Measurements from ENCODE around the gene TTC28.
"Not testable (repeated sequence)": the region's sequence is repeated elsewhere in the genome, so short reads cannot be mapped to it uniquely, and the experiment has no call there.

The TTC28 gene

DNA sequence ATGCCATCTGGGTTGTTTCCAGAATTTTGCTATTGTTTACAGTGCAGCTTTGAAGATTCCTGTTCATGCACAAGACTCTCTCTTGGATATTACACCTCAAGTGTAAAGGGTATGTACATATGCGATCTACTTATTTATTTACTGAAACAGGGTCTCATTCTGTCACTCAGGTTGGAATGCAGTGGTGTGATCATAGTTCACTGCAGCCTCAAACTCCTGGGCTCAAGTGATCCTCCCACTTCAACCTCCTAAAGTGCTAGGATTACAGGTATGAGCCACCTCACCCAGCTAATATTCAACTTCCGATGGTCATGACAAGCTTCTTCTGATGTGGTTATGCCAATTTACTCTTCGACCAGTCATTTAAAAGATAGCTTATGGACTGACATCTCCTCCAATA is 602.5 kb downstream of the TTC28 start:
- DNase-seq, result no peak

DNA sequence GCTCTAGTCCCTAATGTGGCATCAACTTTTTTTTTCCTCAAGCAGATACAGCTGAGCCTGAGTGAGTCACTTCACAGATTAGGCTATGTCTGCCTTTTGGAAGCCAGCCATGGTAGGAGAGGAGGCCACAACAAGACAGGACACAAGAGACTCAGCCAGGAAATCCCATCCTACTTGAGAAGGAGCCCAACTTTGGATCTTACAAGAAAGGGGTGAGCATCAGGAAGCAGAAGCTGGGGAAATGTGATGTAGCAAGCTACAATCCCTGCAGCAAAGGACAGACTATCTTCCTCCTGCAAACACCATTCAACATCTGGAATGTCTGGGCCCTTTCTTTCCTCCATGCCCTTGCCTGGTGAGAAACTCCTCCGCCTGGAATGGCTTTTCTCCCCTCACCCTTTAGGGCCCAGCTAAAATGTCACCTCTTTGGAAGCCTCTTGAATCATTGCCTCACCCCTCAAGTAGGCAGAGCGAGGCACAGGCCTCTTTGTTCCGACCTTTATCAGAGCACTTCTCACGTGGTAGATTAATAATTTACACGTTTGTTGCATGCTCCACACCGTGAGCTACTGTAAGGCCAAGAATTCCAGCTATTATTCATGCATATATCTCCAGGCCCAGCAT is 604.2 kb downstream of the TTC28 start:
- DNase-seq, result no peak

DNA sequence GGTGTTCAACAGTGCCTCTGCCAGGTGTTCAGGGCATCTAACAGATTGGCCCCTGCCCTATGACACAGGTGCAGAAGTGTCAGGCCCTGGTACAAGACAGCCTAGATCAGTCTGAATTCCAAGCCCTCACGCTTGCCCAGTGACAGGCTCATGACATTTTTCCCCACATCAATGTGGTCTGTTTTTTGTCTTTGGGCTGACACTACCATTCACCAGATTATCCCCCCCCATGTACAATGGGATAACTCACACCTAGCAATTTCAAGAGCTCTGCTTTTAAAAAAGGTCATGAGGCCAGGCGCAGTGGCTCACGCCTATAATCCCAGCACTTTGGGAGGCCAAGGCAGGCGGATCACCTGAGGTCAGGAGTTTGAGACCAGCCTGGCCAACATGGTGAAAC is 605.1 kb downstream of the TTC28 start:
- no peak for DNase-seq

DNA sequence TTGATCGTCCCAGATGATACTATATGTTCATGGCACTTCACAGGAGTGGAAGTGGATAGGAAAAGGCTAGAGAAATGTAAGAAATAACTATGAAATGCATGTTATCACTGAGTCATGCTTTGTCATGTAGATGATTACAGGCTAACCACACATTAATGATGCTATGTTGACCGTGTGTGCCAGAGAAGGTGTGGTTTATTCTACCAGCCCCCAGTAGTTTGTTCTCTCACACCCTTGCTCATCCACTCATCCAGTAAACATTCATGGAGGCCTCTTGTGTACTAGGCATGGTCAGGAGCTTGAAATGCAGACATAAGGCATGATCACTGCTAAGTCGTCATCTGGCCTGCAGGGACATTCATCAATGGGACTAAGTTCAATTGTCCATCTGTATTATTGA is 607.6 kb downstream of the TTC28 start:
- no peak for DNase-seq

DNA sequence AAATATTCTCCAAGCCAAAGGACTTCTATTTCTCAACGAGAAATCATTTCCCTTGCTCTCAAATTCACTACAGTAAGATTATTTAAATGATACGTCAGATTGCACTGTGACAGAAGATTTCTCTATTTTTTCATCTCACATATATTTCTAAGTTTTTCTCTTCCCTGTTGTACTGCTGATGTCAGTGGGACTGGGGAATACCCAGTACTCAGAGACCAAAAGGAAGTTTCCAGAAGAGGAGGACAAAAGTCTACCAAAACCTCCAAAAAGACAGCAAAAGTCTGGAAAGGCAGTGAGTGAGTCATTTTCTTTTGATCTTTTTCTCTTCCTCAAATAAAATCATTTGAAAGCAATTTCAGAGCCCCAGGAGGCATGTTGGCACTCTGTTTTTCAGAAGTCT is 610.8 kb downstream of the TTC28 start:
- no peak for DNase-seq

DNA sequence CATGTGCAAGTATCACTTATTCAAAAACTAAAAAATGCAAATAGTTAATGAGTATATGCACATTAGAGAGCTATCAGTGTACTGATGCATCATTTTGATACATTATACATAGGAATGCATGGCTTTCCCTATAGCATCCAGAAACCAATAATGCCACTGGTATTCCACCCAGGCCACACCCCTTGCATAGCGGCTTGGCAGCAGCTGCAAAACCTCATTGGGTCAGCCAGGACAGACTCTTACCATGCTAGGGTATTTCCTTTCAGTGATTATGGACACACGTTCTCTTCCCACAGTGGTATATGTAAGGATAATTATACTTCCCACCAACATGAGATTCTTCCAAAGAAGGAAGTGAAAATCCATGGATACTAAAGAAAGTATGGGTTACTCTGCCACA is 614.7 kb downstream of the TTC28 start:
- no peak for DNase-seq

DNA sequence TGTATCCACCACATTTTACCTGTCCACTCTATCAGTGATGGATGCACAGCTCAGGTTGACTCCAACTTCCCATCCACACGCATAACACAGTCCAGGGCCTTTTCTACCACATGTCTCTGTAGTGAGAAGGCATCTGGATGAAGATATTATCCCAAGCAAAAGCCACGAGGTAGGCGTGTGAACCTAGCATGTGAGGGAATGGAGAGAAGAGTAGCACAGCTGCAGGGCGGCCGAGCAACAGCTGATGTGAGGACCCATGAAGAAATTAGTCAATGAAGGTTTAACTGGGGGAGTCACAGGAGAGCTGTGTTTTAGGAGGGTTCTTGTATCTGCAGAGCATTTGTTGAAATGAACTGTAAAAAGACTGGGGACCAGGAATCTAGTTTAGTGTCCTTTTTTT is 616.0 kb downstream of the TTC28 start:
- no peak for DNase-seq

DNA sequence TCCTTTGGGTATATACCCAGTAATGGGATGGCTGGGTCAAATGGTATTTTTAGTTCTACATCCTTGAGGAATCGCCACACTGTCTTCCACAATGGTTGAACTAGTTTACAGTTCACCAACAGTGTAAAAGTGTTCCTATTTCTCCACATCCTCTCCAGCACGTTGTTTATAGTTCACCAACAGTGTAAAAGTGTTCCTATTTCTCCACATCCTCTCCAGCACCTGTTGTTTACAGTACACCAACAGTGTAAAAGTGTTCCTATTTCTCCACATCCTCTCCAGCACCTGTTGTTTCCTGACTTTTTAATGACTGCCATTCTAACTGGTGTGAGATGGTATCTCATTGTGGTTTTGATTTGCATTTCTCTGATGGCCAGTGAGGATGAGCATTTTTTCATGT is 619.0 kb downstream of the TTC28 start:
- not testable (repeated sequence) for DNase-seq

DNA sequence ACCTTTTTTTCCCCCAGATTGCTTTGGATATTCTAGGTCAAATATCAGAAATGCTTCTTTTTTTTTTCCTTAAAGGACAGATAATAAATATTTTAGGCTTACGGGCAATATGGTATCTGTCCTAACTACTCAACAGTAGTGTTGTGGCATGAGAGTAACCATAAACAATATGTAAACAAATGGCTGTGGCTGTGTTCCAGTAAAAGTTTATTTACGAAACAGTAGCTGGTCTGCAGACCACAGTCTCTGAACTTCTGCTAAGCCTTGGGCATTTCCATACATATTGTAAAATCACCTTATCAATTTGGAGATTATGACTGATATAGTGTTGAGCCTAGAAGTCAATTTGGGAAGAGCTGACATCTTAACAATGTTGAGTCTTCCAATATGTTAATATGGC is 621.6 kb downstream of the TTC28 start:
- no peak for DNase-seq

DNA sequence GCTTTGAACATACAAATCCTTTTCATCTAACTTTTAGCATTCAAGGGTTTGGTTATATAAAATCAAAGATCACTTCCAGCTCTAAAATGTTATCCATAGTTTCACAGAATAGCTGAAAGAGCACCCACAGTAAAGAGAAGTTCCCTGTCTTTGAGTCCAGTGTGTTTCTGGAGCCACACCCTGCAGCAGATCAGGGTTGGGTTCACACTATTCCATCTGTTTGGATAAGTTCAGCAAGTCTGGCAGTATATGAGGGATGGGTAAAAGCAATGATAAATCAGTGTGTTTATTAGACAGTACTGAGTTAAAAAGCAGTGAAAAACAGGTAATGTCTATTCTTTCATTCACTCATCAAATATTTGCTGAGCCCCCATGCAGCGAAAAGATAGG is 624.8 kb downstream of the TTC28 start:
- DNase-seq, result no peak

DNA sequence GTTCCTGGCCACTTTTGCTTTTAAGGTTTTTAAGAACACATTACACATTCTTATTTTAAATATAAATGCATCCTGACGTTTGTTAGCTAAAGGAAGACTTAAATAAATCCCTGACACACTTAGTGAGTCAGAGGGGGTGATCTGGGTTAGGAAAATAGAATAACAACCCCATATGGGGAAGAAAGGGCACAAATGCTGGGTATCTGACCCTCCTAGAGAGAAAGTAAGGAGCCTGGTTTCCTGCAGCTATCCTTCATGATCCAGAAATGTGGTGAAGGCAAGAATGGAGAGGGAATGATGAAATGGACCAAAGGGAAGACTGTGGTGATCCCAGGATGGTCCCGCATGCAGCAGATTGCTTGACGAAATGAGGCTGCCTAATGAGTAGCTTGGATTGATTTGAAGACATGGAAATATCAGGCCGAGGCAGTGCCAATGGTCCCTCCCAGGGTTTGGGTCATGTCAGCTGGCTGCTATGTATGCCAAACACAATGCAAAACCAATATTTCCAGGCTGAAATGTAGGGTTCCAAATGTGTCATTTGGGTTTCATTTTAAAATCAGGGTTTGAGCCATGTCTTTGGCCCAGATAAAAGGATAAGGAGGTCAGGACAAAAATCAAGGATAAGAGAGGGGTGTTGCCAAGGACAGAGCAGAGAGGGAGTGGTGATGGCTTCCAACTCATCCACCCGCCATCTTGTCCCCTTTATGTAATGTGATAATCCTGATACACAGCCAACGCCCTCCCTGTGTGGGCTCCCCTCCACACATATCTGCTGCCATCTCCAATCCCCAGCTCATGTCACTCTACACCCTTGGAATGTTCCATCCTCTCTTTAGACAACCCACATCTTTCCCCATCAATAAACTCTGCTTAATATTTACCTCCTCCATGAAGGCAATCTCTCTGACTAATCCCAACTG is 625.5 kb downstream of the TTC28 start:
- no peak for DNase-seq

DNA sequence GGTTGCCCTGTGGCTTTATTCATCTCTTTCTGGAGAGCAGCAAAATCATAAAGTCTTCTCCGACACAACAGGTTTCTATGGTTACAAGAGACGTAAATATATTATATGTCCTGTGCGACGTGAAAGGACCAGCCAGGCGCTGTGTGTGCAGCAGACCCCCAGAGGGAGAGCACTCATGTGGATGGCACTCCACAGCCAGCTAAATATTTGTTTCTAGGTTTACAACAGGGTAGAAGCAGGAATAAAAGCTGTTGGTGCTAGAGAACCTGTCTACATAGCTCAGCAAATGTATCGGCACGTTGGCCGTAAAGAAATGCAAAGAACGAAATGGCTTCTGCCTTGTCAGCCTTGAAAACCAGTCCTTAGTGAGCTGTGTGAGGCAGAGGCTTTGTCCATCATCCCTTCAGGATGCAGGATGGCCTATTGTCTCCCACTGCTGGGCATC is 626.8 kb downstream of the TTC28 start:
- no peak for DNase-seq

DNA sequence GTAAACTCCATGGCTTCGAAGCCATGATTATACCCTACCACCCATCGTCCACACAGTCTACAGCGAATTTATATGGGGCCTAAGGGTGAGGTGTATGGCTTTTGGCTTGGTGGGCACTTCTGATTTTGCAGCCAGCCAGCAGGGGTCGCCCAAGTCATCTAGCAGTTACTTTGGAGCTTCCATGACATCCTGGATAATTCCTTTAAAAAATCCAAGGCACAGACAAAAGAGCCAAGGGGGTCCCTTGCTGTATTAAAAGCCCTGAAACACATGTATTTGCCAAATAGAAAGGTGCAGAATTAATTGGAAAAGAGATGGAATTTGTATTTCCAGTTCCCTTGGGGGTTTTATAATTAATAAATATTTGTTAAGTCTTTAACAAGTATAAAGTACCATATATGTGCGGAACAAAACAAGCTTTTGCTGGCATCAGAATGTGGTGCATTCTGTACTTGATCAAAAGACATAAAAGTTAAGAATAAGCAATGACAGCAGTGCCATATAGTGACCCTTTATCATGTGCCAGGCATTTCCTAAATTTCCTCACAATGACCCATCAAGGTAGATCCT is 627.8 kb downstream of the TTC28 start:
- DNase-seq, result peak; percentile 11

DNA sequence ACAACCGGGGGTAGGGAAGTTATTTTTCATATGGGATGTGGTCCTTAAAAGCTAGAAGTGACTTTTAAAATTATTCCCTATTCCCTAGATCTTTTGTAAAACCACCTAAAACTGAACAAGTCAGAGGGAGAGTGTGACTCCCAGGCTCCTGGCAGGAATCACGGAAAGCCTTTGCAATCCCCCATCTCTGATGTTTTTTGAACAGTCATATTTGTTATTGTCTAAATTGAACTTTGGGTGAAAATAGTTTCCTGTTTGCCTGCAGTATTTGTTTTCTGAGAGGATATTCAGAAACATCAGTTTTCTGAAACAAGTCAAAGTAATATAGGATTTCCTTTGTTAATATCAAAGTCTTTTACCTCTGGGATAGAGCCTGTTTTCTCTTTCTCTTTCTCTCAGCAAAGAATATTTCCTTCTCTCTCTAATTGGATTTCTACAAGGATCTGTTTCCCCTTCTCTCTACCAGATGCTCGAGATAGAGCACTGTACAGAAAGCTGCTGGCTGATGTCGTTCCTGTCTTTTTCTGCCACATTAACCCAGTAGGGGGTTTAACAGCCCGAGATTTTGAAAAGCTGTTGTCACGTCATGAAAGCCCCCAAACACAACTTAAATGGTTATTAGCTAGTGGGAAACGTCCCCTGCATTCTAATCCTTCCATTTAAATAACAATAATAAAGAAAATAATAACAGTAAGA is 628.4 kb downstream of the TTC28 start:
- DNase-seq, result no peak

DNA sequence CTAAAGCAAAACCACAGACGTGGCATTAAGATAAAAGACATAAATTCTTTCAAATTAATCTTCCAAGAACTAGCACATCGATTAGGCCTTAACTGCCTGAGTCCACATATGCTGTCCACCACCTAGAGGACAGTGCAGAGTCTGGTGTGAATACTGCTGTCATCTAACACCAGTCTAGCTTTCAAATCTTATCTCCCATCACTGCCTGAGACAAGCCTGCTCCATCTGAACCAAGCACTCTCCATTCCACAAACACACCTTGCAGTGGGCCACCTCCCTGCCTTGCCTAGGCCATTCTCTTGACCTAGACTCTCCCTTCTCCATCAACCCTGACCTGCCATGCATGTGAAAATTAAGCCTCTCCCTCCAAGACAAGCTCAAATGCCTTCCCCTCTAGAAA is 631.1 kb downstream of the TTC28 start:
- DNase-seq, result no peak

DNA sequence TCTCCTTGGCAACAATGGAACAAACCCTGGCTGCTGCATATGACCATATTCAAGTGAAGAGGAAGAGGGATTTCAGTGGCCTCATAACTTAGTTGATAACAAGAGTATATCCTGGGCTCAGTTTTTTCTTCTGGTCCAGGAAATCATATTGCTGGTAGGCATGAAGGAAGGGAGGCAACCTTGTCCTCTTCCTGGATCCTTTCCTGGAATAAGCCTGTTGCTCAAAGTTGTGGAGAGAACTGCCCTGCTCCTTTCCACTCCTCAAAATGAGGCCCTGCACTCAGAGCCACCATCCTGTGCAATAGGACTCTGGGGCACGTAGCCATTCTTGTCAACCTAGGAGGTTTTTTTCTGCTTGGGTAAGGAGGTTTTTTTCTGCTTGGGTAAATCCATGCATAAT is 631.9 kb downstream of the TTC28 start:
- no peak for DNase-seq

DNA sequence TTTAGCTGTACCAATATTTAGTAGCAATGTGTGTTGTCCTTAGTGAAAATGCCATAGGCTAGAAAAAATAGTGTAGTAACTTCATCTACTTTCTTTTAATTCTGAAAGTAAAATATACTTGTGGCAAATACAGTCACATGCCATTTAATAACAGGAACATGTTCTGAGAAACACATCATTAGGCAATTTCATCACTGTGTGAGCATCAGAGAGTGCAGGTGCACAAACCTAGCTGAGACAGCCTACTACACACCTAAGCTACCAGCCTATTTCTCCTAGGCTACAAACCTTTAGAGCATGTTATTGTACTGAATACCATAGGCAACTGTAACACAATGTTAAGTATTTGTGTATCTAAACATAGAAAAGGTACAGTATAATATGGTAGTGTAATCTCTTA is 633.5 kb downstream of the TTC28 start:
- DNase-seq, result no peak

DNA sequence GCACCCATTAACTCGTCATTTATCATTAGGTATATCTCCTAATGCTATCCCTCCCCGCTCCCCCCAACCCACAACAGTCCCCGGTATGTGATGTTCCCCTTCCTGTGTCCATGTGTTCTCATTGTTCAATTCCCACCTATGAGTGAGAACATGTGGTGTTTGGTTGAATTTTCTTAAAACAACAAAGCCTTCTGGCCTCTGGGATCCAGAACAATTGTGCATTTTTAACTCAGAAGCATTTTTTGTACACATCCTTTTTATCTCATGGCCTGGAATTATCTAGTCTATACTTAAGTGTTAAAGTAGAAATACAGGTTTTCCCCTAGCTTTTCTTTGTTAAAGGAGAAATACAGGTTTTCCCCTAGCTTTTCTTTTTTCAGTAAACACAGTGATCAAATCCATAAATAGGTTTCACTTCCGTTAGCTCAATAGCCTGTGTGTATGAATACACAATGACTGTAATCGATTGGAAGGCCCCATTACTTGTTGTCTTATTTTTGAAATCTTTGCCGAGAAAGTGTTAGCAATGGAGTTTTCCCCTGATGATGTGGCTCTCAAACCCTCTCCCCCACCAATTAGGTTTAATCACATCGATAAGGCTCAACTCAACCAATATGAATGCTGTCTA is 635.0 kb downstream of the TTC28 start:
- no peak for DNase-seq

DNA sequence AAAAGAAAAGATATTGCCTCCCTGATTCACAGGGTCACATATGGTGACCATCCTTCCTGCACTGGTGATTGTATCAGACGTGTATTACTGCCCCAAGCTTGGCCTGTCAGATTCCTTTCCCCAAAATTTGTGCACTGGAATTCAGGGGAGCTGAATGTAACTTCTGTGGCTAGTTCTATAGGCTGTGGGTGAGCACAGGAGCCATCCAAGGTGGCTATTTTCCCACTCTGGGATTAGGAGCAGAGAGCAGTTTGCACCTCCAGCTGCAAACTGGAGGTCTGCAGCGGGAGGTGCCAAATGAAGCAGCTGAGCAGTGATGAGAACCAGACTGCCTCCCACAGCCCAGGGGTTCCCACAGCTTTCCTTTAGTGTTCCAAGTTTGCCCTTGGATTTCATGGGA is 636.4 kb downstream of the TTC28 start:
- DNase-seq, result no peak

DNA sequence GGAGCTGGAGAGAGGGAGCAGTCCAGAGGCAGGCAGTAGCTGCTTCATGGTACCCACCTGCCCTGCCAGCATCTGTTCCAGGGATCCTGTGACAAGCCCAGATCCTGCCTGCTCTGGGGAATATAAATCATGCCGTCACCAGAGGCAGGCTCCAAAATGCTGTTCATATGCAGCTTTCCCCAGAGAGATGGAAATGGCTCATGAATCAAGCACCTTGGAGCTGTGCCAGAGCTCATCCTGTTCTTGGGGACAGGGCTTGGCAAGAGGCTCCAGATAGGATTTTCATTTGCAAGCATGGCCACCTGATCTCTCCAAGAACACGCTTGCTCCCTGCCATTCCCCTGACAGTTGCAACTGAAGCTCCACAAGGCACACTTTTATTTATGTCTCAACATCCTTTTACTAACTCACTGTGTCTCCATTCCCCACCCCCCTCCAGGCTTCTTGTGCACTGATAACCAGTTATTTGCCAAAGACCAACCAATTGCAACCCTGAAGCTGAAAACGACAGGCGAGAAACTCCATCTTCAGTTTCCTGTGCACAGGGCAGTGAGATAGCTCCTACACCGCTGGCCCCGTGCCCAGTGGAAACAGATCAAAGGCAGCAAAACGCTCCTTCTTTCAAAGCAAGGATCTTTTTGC is 644.8 kb downstream of the TTC28 start:
- no peak for DNase-seq

DNA sequence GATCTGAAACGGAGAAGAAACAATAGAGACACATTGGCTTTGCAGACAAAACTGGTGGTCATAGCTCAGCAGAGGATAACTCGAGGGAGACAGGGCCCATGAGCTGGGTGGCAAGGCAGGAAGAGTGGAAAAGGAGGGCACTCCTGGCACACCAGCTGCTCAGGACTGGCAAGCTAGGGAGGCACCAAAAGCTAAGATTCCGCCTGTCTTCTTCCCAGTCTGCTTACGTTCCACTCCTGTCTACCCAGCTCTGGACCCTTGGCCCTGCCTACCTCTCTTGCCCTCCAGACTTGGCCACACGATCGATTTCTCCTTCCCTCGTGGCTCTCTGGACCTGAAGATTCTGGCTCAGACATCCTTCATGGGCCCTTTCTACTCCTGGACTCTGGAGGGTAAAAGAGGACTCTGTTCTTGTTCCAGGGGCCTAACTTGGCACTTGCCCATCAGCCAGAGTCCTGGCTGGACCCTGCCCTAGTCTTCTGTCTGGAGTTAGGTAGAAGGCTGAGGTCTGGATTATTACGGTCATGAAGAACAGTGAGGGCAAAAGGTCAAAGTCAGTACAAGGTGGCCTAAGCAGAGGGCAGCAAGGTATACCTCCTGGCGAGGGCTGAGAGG is 645.4 kb downstream of the TTC28 start:
- no peak for DNase-seq

DNA sequence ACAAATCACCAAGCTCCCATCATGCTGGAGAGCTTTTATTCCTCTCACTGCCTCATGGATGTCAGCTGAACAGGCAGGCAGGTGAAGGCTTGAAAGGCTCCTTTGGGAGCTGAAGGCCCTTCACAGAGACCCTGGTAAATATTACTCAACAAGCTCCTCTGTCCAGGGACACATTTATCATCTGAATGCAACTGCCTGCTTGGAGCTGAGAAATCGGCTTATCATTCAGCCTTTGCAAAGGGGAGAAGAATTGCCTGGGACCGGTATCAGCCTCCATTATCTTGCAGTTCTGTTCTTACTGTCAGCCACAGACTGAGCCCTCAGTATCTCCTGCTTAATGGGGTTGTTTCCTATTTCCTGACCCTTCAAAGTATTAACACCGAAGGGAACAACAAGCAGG is 646.8 kb downstream of the TTC28 start:
- no peak for DNase-seq

Measured in CD4-positive, alpha-beta T cell treated with Interleukin-17A for 1 hour (primary cell).